ENCODE data around the gene OPCML. TPM values are rescaled to one million over a fixed set of nuclear protein-coding genes. Genes with fewer than 3 reads are reported as not detected.

The OPCML gene
- total and polyA plus RNA-seq, 7 experiments from 2014 or later: not detected

DNA sequence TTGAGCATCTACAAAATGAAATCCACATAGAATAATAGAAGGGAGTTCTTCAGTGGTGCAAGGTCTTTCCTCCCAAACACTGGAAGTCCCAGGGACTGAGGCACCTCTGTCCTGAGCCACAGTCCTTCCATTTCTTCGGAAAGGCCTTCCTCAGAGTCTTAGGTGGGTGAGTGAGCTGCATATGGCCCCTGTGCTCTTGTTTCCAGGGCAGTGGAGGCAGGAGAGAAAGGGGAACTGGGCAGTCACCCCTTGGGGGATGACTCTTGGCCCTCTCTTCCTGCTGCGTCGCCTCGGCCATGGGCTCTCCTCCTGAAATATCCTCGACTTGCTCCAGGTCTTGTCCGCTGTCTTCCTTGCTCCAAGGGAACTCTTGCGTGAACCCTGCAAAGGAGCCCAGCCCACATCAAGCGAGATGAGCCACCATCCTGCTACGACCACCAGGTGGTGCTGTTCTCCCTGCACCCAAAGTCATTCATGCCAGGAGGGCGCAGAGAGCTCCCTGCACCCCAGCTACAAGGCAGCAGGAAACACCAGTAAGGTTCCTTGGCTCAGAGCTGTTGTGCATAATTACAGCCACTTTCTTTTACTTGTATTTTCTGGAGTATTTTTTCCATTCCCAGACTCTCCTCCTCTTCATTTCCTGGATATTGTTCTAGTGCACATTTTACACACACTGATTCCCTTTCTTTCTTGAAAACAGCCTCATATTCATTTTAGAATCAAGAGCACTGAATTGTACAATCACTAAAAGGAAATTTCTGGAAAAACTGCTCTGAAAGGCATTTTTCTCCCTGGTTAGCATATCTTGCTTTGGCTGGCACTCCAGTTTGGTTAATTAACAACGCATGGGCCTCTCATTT, 397.8 kb downstream of the OPCML start:
- H3K4me1 ChIP-seq (ENCODE audit: control insufficient read depth in 2 of 2, insufficient read depth in 2 of 2, low read length in 2 of 2): no peaks in the 10 kb centered on the region
- peaks cover 0 to 13% (median under 1%) of the 10 kb centered on the region in 5 donors for H3K27me3 Mint-ChIP-seq
- H3K9me3 ChIP-seq (ENCODE audit: control insufficient read depth in 2 of 3, low read length in 3 of 3): no peaks in the 10 kb centered on the region
- intact Hi-C loops (cut with micrococcal nuclease): no loop called here
- H3K36me3 Mint-ChIP-seq: no peaks in the 10 kb centered on the region
- no peaks in the 10 kb centered on the region for H3K27me3 ChIP-seq (ENCODE audit: control insufficient read depth in 2 of 2, insufficient read depth in 2 of 2, low read length in 2 of 2)
- no peak overlapping the region for H3K4me3 Mint-ChIP-seq
- H3K9me3 Mint-ChIP-seq: peaks cover 0 to 3% (median 0%) of the 10 kb centered on the region in 11 donors
- no peaks in the 10 kb centered on the region for H3K36me3 ChIP-seq (ENCODE audit: control insufficient read depth in 2 of 3, insufficient read depth in 3 of 3, low read length in 3 of 3)
- H3K27ac Mint-ChIP-seq: no peak overlapping the region
- POLR2A ChIA-PET: no interaction called here
- H3K4me1 Mint-ChIP-seq: no peaks in the 10 kb centered on the region
- DNase-seq (peak in 2 of 9 donors; percentile 4 to 43), ATAC-seq (no peak)
- H3K27ac ChIP-seq (ENCODE audit: low read depth, low read length): no peak overlapping the region
- CTCF ChIA-PET: no interaction called here
- no peak overlapping the region for H3K4me3 ChIP-seq (ENCODE audit: low read length)

DNA sequence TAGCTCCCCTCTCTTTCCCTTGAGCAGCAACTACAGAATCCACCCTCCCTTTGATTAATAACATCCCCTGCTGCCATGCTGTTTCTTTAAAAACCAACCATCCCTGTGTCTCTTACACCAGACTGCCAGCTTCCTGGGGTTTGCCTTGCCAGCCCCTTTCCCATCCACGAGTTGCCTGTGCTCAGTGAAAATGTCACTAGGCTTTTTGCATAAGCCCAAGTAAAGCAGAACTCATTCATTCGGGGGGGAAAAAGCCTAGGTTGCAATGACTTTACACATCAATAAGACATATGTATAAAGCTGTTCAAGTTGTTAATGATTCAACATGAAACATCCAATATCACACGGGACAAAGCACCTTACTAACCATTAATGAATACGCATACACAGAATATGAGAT, 398.7 kb downstream of the OPCML start:
- Mint-ChIP-seq H3K36me3 (no peaks in the 10 kb centered on the region), H3K27ac (no peak overlapping the region), H3K27me3 (peaks cover 0 to 13% (median 3%) of the 10 kb centered on the region in 5 donors), H3K4me1 (no peaks in the 10 kb centered on the region), H3K4me3 (no peak overlapping the region), H3K9me3 (peaks cover 0 to 3% (median 0%) of the 10 kb centered on the region in 11 donors)
- ChIA-PET POLR2A (no interaction called here), CTCF (interaction anchor here (0.6 kb wide), 1 partner anchor 12 kb away, joined by 3 read pairs; no protein-coding TSS in a partner anchor)
- DNase-seq: no peak
- Histone ChIP-seq H3K9me3 (ENCODE audit: control insufficient read depth in 2 of 3, low read length in 3 of 3) (no peaks in the 10 kb centered on the region), H3K36me3 (ENCODE audit: control insufficient read depth in 2 of 3, insufficient read depth in 3 of 3, low read length in 3 of 3) (no peaks in the 10 kb centered on the region), H3K27ac (ENCODE audit: low read depth, low read length) (no peak overlapping the region), H3K4me3 (ENCODE audit: low read length) (no peak overlapping the region), H3K27me3 (ENCODE audit: control insufficient read depth in 2 of 2, insufficient read depth in 2 of 2, low read length in 2 of 2) (no peaks in the 10 kb centered on the region), H3K4me1 (ENCODE audit: control insufficient read depth in 2 of 2, insufficient read depth in 2 of 2, low read length in 2 of 2) (no peaks in the 10 kb centered on the region)
- ATAC-seq: no peak
- intact Hi-C loops (cut with micrococcal nuclease): no loop called here

DNA sequence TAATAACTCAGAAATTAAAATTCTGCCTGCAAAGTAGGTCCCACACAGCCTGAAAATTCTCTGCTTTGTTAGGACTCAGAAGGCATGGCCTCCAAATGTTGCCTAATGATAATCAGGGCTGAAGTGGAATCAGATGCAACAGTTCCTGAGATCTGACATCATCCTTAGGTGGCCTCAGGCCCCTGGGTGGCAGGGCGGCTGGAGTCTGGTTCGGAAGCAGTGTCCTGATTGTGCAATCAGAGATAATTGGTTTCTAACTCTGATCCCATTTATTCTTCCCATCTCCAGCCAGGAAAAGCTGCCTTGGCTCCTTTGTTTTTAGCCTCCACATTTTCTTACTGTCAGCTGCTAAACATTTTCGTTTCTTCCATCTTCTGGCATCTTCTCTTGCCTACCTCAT, 399.3 kb downstream of the OPCML start:
- Mint-ChIP-seq H3K27ac (no peak overlapping the region), H3K4me1 (no peaks in the 10 kb centered on the region), H3K36me3 (no peaks in the 10 kb centered on the region), H3K27me3 (peaks cover 0 to 13% (median 3%) of the 10 kb centered on the region in 5 donors), H3K9me3 (peaks cover 0 to 3% (median 0%) of the 10 kb centered on the region in 11 donors), H3K4me3 (no peak overlapping the region)
- ChIA-PET POLR2A (no interaction called here), CTCF (no interaction called here)
- DNase-seq: no peak
- no peaks in the 10 kb centered on the region for H3K4me1 ChIP-seq (ENCODE audit: control insufficient read depth in 2 of 2, insufficient read depth in 2 of 2, low read length in 2 of 2)
- H3K36me3 ChIP-seq (ENCODE audit: control insufficient read depth in 2 of 3, insufficient read depth in 3 of 3, low read length in 3 of 3): no peaks in the 10 kb centered on the region
- intact Hi-C loops (cut with micrococcal nuclease): no loop called here
- H3K4me3 ChIP-seq (ENCODE audit: low read length): no peak overlapping the region
- no peak overlapping the region for H3K27ac ChIP-seq (ENCODE audit: low read depth, low read length)
- no peaks in the 10 kb centered on the region for H3K27me3 ChIP-seq (ENCODE audit: control insufficient read depth in 2 of 2, insufficient read depth in 2 of 2, low read length in 2 of 2)
- no peaks in the 10 kb centered on the region for H3K9me3 ChIP-seq (ENCODE audit: control insufficient read depth in 2 of 3, low read length in 3 of 3)
- no peak for ATAC-seq

DNA sequence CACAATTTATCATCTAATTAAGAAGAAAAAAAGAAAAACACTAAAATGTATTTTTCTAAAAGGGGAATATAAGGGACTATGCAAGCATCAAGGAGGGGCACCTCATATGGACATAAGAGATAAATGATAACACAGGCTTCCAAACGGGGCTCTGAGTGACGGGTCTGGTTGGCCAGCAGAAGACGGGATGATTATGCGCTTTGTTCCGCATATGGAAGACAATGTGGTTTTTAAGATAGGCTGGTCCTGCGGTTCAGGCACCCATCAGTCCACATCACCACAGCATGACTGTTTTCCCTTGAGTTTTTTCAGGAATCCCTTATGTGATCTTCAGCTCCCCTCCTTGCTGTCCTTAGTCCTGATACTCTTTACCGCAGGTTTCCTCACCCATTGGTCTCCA, 404.6 kb downstream of the OPCML start:
- peaks cover 0 to 3% (median 0%) of the 10 kb centered on the region in 11 donors for H3K9me3 Mint-ChIP-seq
- H3K27me3 Mint-ChIP-seq: peaks cover 0 to 16% (median 4%) of the 10 kb centered on the region in 5 donors
- H3K4me1 ChIP-seq (ENCODE audit: control insufficient read depth in 2 of 2, insufficient read depth in 2 of 2, low read length in 2 of 2): no peaks in the 10 kb centered on the region
- no peak overlapping the region for H3K4me3 ChIP-seq (ENCODE audit: low read length)
- POLR2A ChIA-PET: no interaction called here
- H3K9me3 ChIP-seq (ENCODE audit: control insufficient read depth in 2 of 3, low read length in 3 of 3): no peaks in the 10 kb centered on the region
- intact Hi-C loops (cut with micrococcal nuclease): no loop called here
- DNase-seq: no peak
- H3K36me3 ChIP-seq (ENCODE audit: control insufficient read depth in 2 of 3, insufficient read depth in 3 of 3, low read length in 3 of 3): no peaks in the 10 kb centered on the region
- no peaks in the 10 kb centered on the region for H3K36me3 Mint-ChIP-seq
- CTCF ChIA-PET: no interaction called here
- H3K4me1 Mint-ChIP-seq: peaks cover 0 to 2% (median 0%) of the 10 kb centered on the region in 7 donors
- H3K27me3 ChIP-seq (ENCODE audit: control insufficient read depth in 2 of 2, insufficient read depth in 2 of 2, low read length in 2 of 2): no peaks in the 10 kb centered on the region
- no peak overlapping the region for H3K27ac ChIP-seq (ENCODE audit: low read depth, low read length)
- no peak for ATAC-seq
- H3K27ac Mint-ChIP-seq: no peak overlapping the region
- H3K4me3 Mint-ChIP-seq: no peak overlapping the region

DNA sequence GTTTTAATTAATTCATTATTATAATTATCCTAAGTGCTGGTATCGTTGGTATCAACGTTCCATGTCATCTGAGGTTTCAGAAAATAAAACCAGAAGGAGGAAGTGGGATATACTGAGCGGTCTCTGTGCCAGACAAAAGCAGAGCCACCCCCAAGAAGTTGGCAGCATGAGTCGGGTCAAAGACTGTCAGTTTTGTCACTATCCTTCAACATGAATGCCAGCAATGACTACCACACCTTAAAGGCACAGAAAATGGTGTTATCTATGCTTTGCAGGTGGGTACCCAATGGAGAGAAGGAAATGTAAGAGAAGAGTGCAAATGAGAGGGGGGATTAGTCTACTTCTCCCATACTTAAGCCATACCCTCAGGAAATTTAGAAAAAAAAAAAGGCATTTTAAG, 408.5 kb downstream of the OPCML start:
- Mint-ChIP-seq H3K9me3 (peaks cover 0 to 1% (median 0%) of the 10 kb centered on the region in 11 donors), H3K4me1 (peaks cover 0 to 2% (median 0%) of the 10 kb centered on the region in 7 donors), H3K4me3 (no peak overlapping the region), H3K36me3 (no peaks in the 10 kb centered on the region), H3K27me3 (peaks cover 0 to 11% (median 3%) of the 10 kb centered on the region in 5 donors), H3K27ac (no peak overlapping the region)
- intact Hi-C loops (cut with micrococcal nuclease): no loop called here
- ChIA-PET POLR2A (no interaction called here), CTCF (no interaction called here)
- Histone ChIP-seq H3K4me3 (ENCODE audit: low read length) (no peak overlapping the region), H3K9me3 (ENCODE audit: control insufficient read depth in 2 of 3, low read length in 3 of 3) (no peaks in the 10 kb centered on the region), H3K4me1 (ENCODE audit: control insufficient read depth in 2 of 2, insufficient read depth in 2 of 2, low read length in 2 of 2) (no peaks in the 10 kb centered on the region), H3K36me3 (ENCODE audit: control insufficient read depth in 2 of 3, insufficient read depth in 3 of 3, low read length in 3 of 3) (no peaks in the 10 kb centered on the region), H3K27ac (ENCODE audit: low read depth, low read length) (no peak overlapping the region), H3K27me3 (ENCODE audit: control insufficient read depth in 2 of 2, insufficient read depth in 2 of 2, low read length in 2 of 2) (no peaks in the 10 kb centered on the region)
- DNase-seq (no peak), ATAC-seq (no peak)

DNA sequence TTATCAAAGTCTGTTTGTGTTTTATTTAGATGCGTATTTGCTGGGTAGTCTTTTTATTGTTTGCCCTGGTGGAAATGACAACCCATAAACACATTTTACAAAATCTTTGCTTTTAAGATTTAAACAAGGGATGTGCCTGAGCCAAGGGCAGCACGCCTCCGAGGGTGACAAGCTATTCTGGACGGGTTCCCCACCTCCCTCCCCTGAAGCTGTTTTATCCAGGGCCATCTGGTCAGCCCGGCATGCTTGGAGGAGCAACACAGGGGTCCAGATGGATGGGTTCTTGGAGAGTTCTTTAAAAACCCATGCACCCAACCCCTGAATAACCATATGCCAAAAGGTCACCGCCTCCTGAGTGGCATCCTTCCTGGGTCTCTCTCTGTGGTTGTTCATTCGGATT, 408.9 kb downstream of the OPCML start:
- no peak for DNase-seq
- Mint-ChIP-seq H3K4me1 (peaks cover 0 to 2% (median 0%) of the 10 kb centered on the region in 7 donors), H3K9me3 (peaks cover 0 to 1% (median 0%) of the 10 kb centered on the region in 11 donors), H3K4me3 (no peak overlapping the region), H3K36me3 (no peaks in the 10 kb centered on the region), H3K27me3 (peaks cover 0 to 11% (median 3%) of the 10 kb centered on the region in 5 donors), H3K27ac (no peak overlapping the region)
- Histone ChIP-seq H3K4me3 (ENCODE audit: low read length) (no peak overlapping the region), H3K4me1 (ENCODE audit: control insufficient read depth in 2 of 2, insufficient read depth in 2 of 2, low read length in 2 of 2) (no peaks in the 10 kb centered on the region), H3K27me3 (ENCODE audit: control insufficient read depth in 2 of 2, insufficient read depth in 2 of 2, low read length in 2 of 2) (no peaks in the 10 kb centered on the region), H3K9me3 (ENCODE audit: control insufficient read depth in 2 of 3, low read length in 3 of 3) (no peaks in the 10 kb centered on the region), H3K36me3 (ENCODE audit: control insufficient read depth in 2 of 3, insufficient read depth in 3 of 3, low read length in 3 of 3) (no peaks in the 10 kb centered on the region), H3K27ac (ENCODE audit: low read depth, low read length) (no peak overlapping the region)
- intact Hi-C loops (cut with micrococcal nuclease): no loop called here
- POLR2A ChIA-PET: no interaction called here
- CTCF ChIA-PET: no interaction called here
- no peak for ATAC-seq

DNA sequence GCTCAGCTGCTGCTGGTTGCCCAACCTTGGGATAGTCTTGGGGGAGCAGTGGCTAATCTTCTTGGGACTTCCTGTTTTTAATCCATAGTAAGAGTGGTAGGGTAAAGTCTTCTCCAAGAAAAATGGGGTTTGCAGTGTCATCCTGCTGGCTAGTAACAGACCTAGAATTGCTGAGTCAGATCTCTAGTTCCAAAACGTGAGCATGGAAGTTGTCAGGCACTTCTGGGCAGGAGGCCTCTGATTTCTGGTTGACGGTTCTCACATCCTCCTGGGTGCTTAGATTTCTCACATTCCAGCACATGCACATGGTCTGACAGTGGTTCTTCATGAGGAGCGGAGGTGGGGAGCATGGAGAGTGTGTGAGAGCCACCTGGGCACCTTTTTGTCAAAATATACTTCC, 410.0 kb downstream of the OPCML start:
- H3K36me3 ChIP-seq (ENCODE audit: control insufficient read depth in 2 of 3, insufficient read depth in 3 of 3, low read length in 3 of 3): no peaks in the 10 kb centered on the region
- no peaks in the 10 kb centered on the region for H3K36me3 Mint-ChIP-seq
- CTCF ChIA-PET: no interaction called here
- no peak overlapping the region for H3K4me3 ChIP-seq (ENCODE audit: low read length)
- H3K27me3 ChIP-seq (ENCODE audit: control insufficient read depth in 2 of 2, insufficient read depth in 2 of 2, low read length in 2 of 2): no peaks in the 10 kb centered on the region
- no peak overlapping the region for H3K27ac ChIP-seq (ENCODE audit: low read depth, low read length)
- peaks cover 0 to 2% (median 0%) of the 10 kb centered on the region in 7 donors for H3K4me1 Mint-ChIP-seq
- peaks cover 0 to 1% (median 0%) of the 10 kb centered on the region in 11 donors for H3K9me3 Mint-ChIP-seq
- intact Hi-C loops (cut with micrococcal nuclease): no loop called here
- no peak for DNase-seq
- H3K9me3 ChIP-seq (ENCODE audit: control insufficient read depth in 2 of 3, low read length in 3 of 3): no peaks in the 10 kb centered on the region
- H3K27ac Mint-ChIP-seq: no peak overlapping the region
- H3K4me1 ChIP-seq (ENCODE audit: control insufficient read depth in 2 of 2, insufficient read depth in 2 of 2, low read length in 2 of 2): no peaks in the 10 kb centered on the region
- POLR2A ChIA-PET: no interaction called here
- ATAC-seq: no peak
- H3K4me3 Mint-ChIP-seq: no peak overlapping the region
- H3K27me3 Mint-ChIP-seq: peaks cover 0 to 11% (median 3%) of the 10 kb centered on the region in 5 donors

Measured in naive thymus-derived CD4-positive, alpha-beta T cell (primary cell).